Tibial nerve (tissue), 4 donors: ENCODE data around the gene LRRC4. TPM values are rescaled to one million over a fixed set of nuclear protein-coding genes. Genes with fewer than 3 reads are reported as not detected.

Experiments used
- DNase-seq, 2 donors: peaks; one replicate each; pipeline ENCODE4 v3.0.0-alpha.2; 2019; ENCODE audit warnings: low spot score in 2 of 2
- H3K27ac ChIP-seq, 4 donors: fragments of 200-600 bp; sonication (generic) in 3 of 4; one replicate each; pipeline ENCODE4 v1.5.1; 2017 to 2019; ENCODE audit warnings: mild to moderate bottlenecking in 1 of 4
- H3K27me3 ChIP-seq, 2 donors: fragments of 200-600 bp; sonication (generic) in 1 of 2; one replicate each; pipeline versions ENCODE4 v1.5.1 to v1.6.0; 2017 to 2019
- H3K36me3 ChIP-seq, 3 donors: fragments of 200-600 bp; sonication (generic); one replicate each; pipeline ENCODE4 v1.5.1; 2018 to 2019
- H3K4me1 ChIP-seq, 4 donors: fragments of 200-600 bp; sonication (generic) in 3 of 4; one replicate each; pipeline ENCODE4 v1.5.1; 2017 to 2019
- H3K4me3 ChIP-seq, 4 donors: fragments of 200-600 bp; sonication (generic) in 3 of 4; one replicate each; pipeline ENCODE4 v1.5.1; 2017 to 2019; ENCODE audit warnings: mild to moderate bottlenecking in 1 of 4, moderate library complexity in 1 of 4
- H3K9me3 ChIP-seq, 4 donors: fragments of 200-600 bp; sonication (generic) in 3 of 4; one replicate each; pipeline ENCODE4 v1.5.1; 2017 to 2019
- EP300 ChIP-seq, 2 donors: sonication (generic); formaldehyde crosslinking; IDR thresholded peaks; one replicate each; pipeline ENCODE4 v1.6.1; 2017; ENCODE audit warnings: antibody characterized with exemption in 2 of 2, mild to moderate bottlenecking in 1 of 2
- POLR2A ChIP-seq, 2 donors: fragments of 450-650 bp; IDR thresholded peaks; one replicate each; pipeline ENCODE4 v1.6.1; 2017; ENCODE audit warnings: antibody characterized with exemption in 2 of 2, mild to moderate bottlenecking in 2 of 2, moderate library complexity in 2 of 2
- WGBS, 2 donors: methylation state at CpG; one replicate each; pipeline ENCODE4 v1.1.5; 2018; 5-methylcytosine and 5-hydroxymethylcytosine counted together
- total RNA-seq, 4 donors: library from RNA; depleted of rRNA; stranded (reverse); fragments of >200 nt; gene quantifications; one replicate each; pipeline ENCODE4 v1.1.0, GENCODE V29; 2016
- TF ChIP-seq, protein P1 (sequence below), 5 experiments: fragments of 200-600 bp in 3 of 5; fragments of 450-650 bp in 2 of 5; sonication (generic) in 3 of 5; IDR thresholded peaks; one replicate each; pipeline ENCODE4 v1.5.1; 2016 to 2019; ENCODE audit warnings: antibody characterized with exemption in 5 of 5, mild to moderate bottlenecking in 3 of 5, moderate library complexity in 2 of 5

Gene LRRC4
- total RNA-seq, 4 donors from 2014 or later, result 2.2 to 2.4 (median 2.3) TPM

- Histone ChIP-seq H3K27ac (no peak overlapping the region), H3K4me1 (peaks cover 0 to 15% (median 3%) of the 10 kb centered on the region in 4 donors), H3K27me3 (no peaks in the 10 kb centered on the region), H3K36me3 (peaks cover 0 to 42% (median 0%) of the 10 kb centered on the region in 3 donors), H3K9me3 (no peaks in the 10 kb centered on the region), H3K4me3 (no peak overlapping the region)
- no peak for DNase-seq
- TF ChIP-seq, protein P1, sequence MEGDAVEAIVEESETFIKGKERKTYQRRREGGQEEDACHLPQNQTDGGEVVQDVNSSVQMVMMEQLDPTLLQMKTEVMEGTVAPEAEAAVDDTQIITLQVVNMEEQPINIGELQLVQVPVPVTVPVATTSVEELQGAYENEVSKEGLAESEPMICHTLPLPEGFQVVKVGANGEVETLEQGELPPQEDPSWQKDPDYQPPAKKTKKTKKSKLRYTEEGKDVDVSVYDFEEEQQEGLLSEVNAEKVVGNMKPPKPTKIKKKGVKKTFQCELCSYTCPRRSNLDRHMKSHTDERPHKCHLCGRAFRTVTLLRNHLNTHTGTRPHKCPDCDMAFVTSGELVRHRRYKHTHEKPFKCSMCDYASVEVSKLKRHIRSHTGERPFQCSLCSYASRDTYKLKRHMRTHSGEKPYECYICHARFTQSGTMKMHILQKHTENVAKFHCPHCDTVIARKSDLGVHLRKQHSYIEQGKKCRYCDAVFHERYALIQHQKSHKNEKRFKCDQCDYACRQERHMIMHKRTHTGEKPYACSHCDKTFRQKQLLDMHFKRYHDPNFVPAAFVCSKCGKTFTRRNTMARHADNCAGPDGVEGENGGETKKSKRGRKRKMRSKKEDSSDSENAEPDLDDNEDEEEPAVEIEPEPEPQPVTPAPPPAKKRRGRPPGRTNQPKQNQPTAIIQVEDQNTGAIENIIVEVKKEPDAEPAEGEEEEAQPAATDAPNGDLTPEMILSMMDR (IDR thresholded peaks at IDR 0.05), result no peak
- TF ChIP-seq EP300 (IDR thresholded peaks at IDR 0.05) (no peak), POLR2A (IDR thresholded peaks at IDR 0.05) (no peak)
- WGBS, 2 donors, result 68 to 75% methylated on average over 15 of the region's 15 CpGs
Measured at GRCh38 chr7:128073671-128074310, 42.6 kb upstream of the LRRC4 start.

GRCh38 chr7:128071801-128072200 is 40.6 kb upstream of the LRRC4 start:
- Histone ChIP-seq H3K27ac (no peak overlapping the region), H3K36me3 (peaks cover 0 to 31% (median 0%) of the 10 kb centered on the region in 3 donors), H3K4me1 (peaks cover 0 to 8% (median 0%) of the 10 kb centered on the region in 4 donors), H3K27me3 (no peaks in the 10 kb centered on the region), H3K4me3 (no peak overlapping the region), H3K9me3 (no peaks in the 10 kb centered on the region)
- no peak for DNase-seq
- WGBS, 2 donors, result 76 to 87% methylated on average over 11 of the region's 11 CpGs
- TF ChIP-seq EP300 (IDR thresholded peaks at IDR 0.05), result no peak

GRCh38 chr7:128071376-128071775 is 40.1 kb upstream of the LRRC4 start:
- H3K4me1 ChIP-seq, result peaks cover 0 to 3% (median 0%) of the 10 kb centered on the region in 4 donors

DNA sequence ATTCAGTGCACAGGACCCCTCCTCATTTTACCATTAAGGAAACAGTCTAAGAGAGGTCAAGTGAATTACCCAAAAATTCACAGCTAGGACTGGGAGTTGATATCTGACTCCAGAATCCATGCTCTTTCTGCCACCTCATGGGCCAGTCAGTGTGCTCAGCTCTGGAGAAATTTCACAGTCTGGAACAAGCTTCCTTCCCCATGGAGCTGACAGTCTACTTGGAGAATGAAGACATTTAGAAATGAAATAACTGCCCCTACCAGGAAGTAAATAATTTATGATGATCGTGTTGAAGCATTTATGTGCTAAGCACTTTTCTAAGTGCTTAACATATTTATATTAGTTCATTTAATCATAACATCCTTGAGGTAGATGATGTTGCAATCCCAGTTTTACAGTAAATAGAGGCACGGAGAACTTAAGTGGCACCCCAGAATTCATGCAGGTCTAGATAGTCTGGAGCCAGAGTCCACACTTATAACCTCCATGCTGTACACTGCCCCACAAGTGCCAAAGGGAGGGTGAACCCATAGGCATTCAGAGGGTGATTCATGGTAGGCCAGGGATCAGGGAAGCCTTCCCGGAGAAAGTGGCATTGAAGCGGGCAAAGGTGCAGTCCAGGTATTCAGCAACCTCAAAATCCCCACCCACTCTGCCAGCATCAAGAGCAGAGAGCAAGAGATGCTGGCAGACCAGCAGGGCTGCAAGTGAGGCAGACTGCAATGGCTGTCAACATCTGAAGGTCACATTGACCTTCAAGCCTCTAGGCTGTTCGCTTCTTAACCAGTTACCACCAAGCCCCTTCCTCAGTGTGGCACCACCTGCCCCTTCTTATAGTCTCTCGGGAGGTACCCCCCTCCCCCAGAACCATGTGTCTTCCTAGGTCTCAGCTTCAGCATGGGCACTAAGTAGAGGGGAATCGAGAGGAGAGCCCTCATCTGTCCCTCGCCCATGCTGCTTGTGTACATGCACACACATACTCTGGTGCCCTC is 38.4 kb upstream of the LRRC4 start:
- no peak for DNase-seq
- H3K27ac ChIP-seq, result no peak overlapping the region
- no peak for TF ChIP-seq POLR2A (IDR thresholded peaks at IDR 0.05)
- TF ChIP-seq EP300 (IDR thresholded peaks at IDR 0.05), result no peak
- TF ChIP-seq, protein P1 (IDR thresholded peaks at IDR 0.05), result no peak
- H3K9me3 ChIP-seq, result no peaks in the 10 kb centered on the region
- no peaks in the 10 kb centered on the region for H3K4me1 ChIP-seq
- 89 to 93% methylated on average over 8 of the region's 8 CpGs for WGBS, 2 donors
- H3K4me3 ChIP-seq, result no peak overlapping the region
- peaks cover 0 to 18% (median 0%) of the 10 kb centered on the region in 3 donors for H3K36me3 ChIP-seq
- H3K27me3 ChIP-seq, result no peaks in the 10 kb centered on the region

More at GRCh38 chr7:128071376-128071775, 40.1 kb upstream of the LRRC4 start:
- DNase-seq, result no peak
- peaks cover 0 to 31% (median 0%) of the 10 kb centered on the region in 3 donors for H3K36me3 ChIP-seq
- no peak overlapping the region for H3K4me3 ChIP-seq
- H3K9me3 ChIP-seq, result no peaks in the 10 kb centered on the region
- no peak for TF ChIP-seq EP300 (IDR thresholded peaks at IDR 0.05)
- TF ChIP-seq, protein P1 (IDR thresholded peaks at IDR 0.05), result no peak
- no peak for TF ChIP-seq POLR2A (IDR thresholded peaks at IDR 0.05)
- WGBS, 2 donors, result 88 to 90% methylated on average over 6 of the region's 6 CpGs
- H3K27me3 ChIP-seq, result no peaks in the 10 kb centered on the region
- H3K27ac ChIP-seq, result no peak overlapping the region

DNA sequence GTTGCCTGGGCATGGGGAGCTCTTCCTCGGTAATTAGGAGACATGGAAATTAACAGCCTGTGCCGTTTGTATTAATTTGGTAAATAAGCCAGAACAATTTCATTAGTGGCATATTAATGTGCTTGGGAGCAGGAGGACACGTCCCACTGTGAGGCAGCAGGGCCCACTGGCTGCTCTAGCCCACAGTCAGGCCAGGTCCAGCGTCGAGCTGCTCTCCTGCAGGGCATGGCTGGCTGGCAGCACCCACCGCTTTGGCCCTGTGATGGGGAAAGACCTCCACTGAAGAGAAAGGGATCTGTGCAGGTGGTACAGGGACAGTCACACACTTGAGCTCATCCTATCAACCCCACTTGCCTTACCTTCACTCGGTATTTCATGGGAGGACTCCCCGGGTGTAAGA is 37.5 kb upstream of the LRRC4 start:
- Histone ChIP-seq H3K27me3 (no peaks in the 10 kb centered on the region), H3K27ac (no peak overlapping the region), H3K9me3 (no peaks in the 10 kb centered on the region), H3K4me1 (no peaks in the 10 kb centered on the region), H3K4me3 (no peak overlapping the region), H3K36me3 (peaks cover 0 to 9% (median 0%) of the 10 kb centered on the region in 3 donors)
- 87 to 88% methylated on average over 8 of the region's 8 CpGs for WGBS, 2 donors
- TF ChIP-seq, protein P1 (IDR thresholded peaks at IDR 0.05), result no peak
- TF ChIP-seq POLR2A (IDR thresholded peaks at IDR 0.05) (no peak), EP300 (IDR thresholded peaks at IDR 0.05) (no peak)
- DNase-seq, result no peak
